GM12878 (cell line): ENCODE measurements around the gene MYO1C. TPM values are rescaled to one million over a fixed set of nuclear protein-coding genes. Genes with fewer than 3 reads are reported as not detected.

Source experiments
- ATAC-seq: fragments of 200-7000 bp; cut with Tn5 transposase; 3 replicates; pipeline ENCODE4 v1.9.1; 2020; ENCODE audit warnings: mild to moderate bottlenecking, moderate library complexity
- BruUV-seq: library from RNA; stranded (reverse); fragments of 400-500 nt; replicated peaks from 2 replicates; lab custom pipeline; 2021; lab: Mats Ljungman, UMichigan
- CTCF ChIA-PET: fragments of 300-600 bp; sonication (Branson Sonifier 250); formaldehyde crosslinking; extraction: SDS; loops from one replicate; lab custom pipeline; 2021; ENCODE audit warnings: inconsistent platforms; lab: Yijun Ruan, JAX
- POLR2A ChIA-PET: fragments of 350-600 bp; formaldehyde crosslinking; extraction: SDS; loops from one replicate; lab custom pipeline; 2021; ENCODE audit warnings: inconsistent platforms; lab: Charles Lee
- RAD21 ChIA-PET: fragments of 300-600 bp; sonication (Branson Sonifier 250); formaldehyde crosslinking; loops from one replicate; lab custom pipeline; 2023; ENCODE audit warnings: antibody characterized with exemption; ENCODE audit not compliant: unreplicated experiment; lab: Charles Lee
- SMC1A ChIA-PET: fragments of 300-600 bp; sonication (Branson Sonifier 250); formaldehyde crosslinking; loops from one replicate; lab custom pipeline; 2023; ENCODE audit not compliant: unreplicated experiment, uncharacterized antibody; lab: Charles Lee
- DNase-seq: peaks from one replicate; pipeline ENCODE4 v3.0.0-alpha.2; 2011; ENCODE audit warnings: low read depth, low spot score
- FAIRE-seq: peaks from 3 replicates; lab custom pipeline; 2011; peaks lifted over from hg19 to GRCh38; lab: Jason Lieb, UNC
- H2AFZ ChIP-seq: 2 replicates; pipeline ENCODE4 v1.6.0; 2011; ENCODE audit warnings: low read depth, low read length, control low read depth; ENCODE audit not compliant: control insufficient read depth
- H3K27ac ChIP-seq: 2 replicates; pipeline ENCODE4 v1.5.1; 2011; ENCODE audit warnings: control low read depth; ENCODE audit not compliant: control insufficient read depth, insufficient read depth
- H3K27me3 ChIP-seq, 2 experiments: replicated peaks in 1 of 2; 2 replicates each; pipeline versions ENCODE4 v1.6.0 to v1.6.1; 2011; ENCODE audit warnings: low read length in 1 of 2; ENCODE audit not compliant: control insufficient read depth in 2 of 2, insufficient read depth in 2 of 2
- H3K36me3 ChIP-seq, 2 experiments: 2 replicates each; pipeline ENCODE4 v1.5.1; 2011; ENCODE audit warnings: low read length in 1 of 2; ENCODE audit not compliant: control insufficient read depth in 2 of 2, insufficient read depth in 2 of 2
- H3K4me1 ChIP-seq: 2 replicates; pipeline ENCODE4 v1.6.1; 2011; ENCODE audit warnings: mild to moderate bottlenecking, low read length, moderate library complexity, mixed read lengths; ENCODE audit not compliant: control insufficient read depth, insufficient read depth
- H3K4me2 ChIP-seq: 2 replicates; pipeline ENCODE4 v1.6.0; 2011; ENCODE audit warnings: control low read depth; ENCODE audit not compliant: control insufficient read depth, insufficient read depth
- H3K4me3 ChIP-seq: fragments of 200-600 bp; sonication (generic); 2 replicates; pipeline ENCODE4 v1.5.1; 2016
- H3K79me2 ChIP-seq: 2 replicates; pipeline ENCODE4 v1.6.0; 2011; ENCODE audit warnings: low read length; ENCODE audit not compliant: control insufficient read depth, insufficient read depth
- H3K9ac ChIP-seq: 2 replicates; pipeline ENCODE4 v1.8.0; 2011; ENCODE audit warnings: low read length, control low read depth, mixed read lengths; ENCODE audit not compliant: control insufficient read depth, insufficient read depth
- H3K9me3 ChIP-seq: replicated peaks from 3 replicates; pipeline ENCODE4 v1.5.1; 2011; ENCODE audit warnings: mild to moderate bottlenecking, low read length; ENCODE audit not compliant: control insufficient read depth, insufficient read depth
- H4K20me1 ChIP-seq: 2 replicates; pipeline ENCODE4 v1.6.0; 2011; ENCODE audit not compliant: control insufficient read depth, insufficient read depth
- MTA3 ChIP-seq: IDR thresholded peaks from 2 replicates; pipeline ENCODE4 v1.6.1; 2012; ENCODE audit warnings: low read length, inconsistent platforms, borderline replicate concordance
- PBX3 ChIP-seq: IDR thresholded peaks from 2 replicates; pipeline ENCODE4 v1.6.1; 2011; ENCODE audit warnings: mild to moderate bottlenecking, low read depth, low read length, moderate library complexity; ENCODE audit not compliant: insufficient replicate concordance
- POLR2AphosphoS2 ChIP-seq: IDR thresholded peaks from 2 replicates; pipeline ENCODE4 v1.6.1; 2011; ENCODE audit warnings: low read depth, mild to moderate bottlenecking, low read length, improper control_type of control experiment, moderate library complexity
- PRDM15 ChIP-seq: fragments of 450-650 bp; formaldehyde crosslinking; IDR thresholded peaks from 2 replicates; pipeline ENCODE4 v1.4.0; 2020; ENCODE audit warnings: mild to moderate bottlenecking, moderate library complexity
- TARDBP ChIP-seq: IDR thresholded peaks from 2 replicates; pipeline ENCODE4 v1.6.1; 2016; ENCODE audit warnings: borderline replicate concordance
- YY1 ChIP-seq: IDR thresholded peaks from 2 replicates; pipeline ENCODE4 v1.6.1; 2011; ENCODE audit warnings: low read depth, mild to moderate bottlenecking, low read length
- ZNF24 ChIP-seq: fragments of 450-650 bp; IDR thresholded peaks from 2 replicates; pipeline ENCODE4 v1.6.1; 2017; ENCODE audit warnings: antibody characterized with exemption, mild to moderate bottlenecking
- WGBS: methylation state at CpG from one replicate; pipeline ENCODE4 v1.1.6; 2016; ENCODE audit warnings: low lambda C conversion rate; ENCODE audit not compliant: insufficient replicate concordance, insufficient coverage; ENCODE audit errors: missing lambda C conversion rate; 5-methylcytosine and 5-hydroxymethylcytosine counted together
- in situ Hi-C: fragments of 300-500 bp; cut with MboI; formaldehyde crosslinking; loops from 9 replicates; pipeline ENCODE4 v1.14.3; 2018; ENCODE audit warnings: mixed read lengths
- intact Hi-C: fragments of 100-400 bp; cut with micrococcal nuclease; formaldehyde crosslinking; loops from one replicate; pipeline ENCODE4 v1.14.2; 2022; ENCODE audit not compliant: unreplicated experiment
- polyA plus RNA-seq, 11 experiments: library from polyadenylated mRNA; depleted of rRNA in 4 of 11; unstranded in 6 of 11; stranded (reverse) in 5 of 11; fragments of >200 nt; fragmentation: Nextera tagmentation in 4 of 11; fragmentation: Illumina TruSeq in 1 of 11; extraction: Ambion mirVana in 4 of 11; extraction: Trizol in 1 of 11; gene quantifications; 1 replicate in 1 of 11; 2 replicates in 10 of 11; pipeline versions ENCODE4 v1.2.1 to v1.2.3, GENCODE V29; 2011 to 2016; ENCODE audit warnings: inconsistent platforms in 2 of 11, missing spikeins in 2 of 11, low read depth in 1 of 11
- total RNA-seq, 4 experiments: library from RNA; depleted of rRNA in 3 of 4; stranded (reverse); fragments of >200 nt in 3 of 4; fragmentation: Illumina TruSeq in 1 of 4; extraction: Trizol in 1 of 4; gene quantifications; 2 replicates each; pipeline versions ENCODE4 v1.2.1 to v1.2.3, GENCODE V29; 2013 to 2021
- TF ChIP-seq, protein P1 (sequence below): fragments of 450-650 bp; IDR thresholded peaks from 2 replicates; pipeline ENCODE4 v1.6.1; 2017; ENCODE audit warnings: mild to moderate bottlenecking

MYO1C gene
- total and polyA plus RNA-seq, 10 of the 15 experiments (the other 5 are each of a cell fraction or from before 2014, with no cell fraction given): 1.2 to 92.0 (median 36.6) TPM

- H3K27me3 ChIP-seq: no peaks in the 10 kb centered on the region
- H2AFZ ChIP-seq: no peak overlapping the region
- SMC1A ChIA-PET: interaction anchor here (1.0 to 1.3 kb wide), 2 partner anchors 9 to 58 kb away, joined by 3 read pairs; no protein-coding TSS in a partner anchor
- H3K9ac ChIP-seq: no peak overlapping the region
- BruUV-seq: no TSS peak
- intact Hi-C loops: no loop called here
- TF ChIP-seq TARDBP: no peak
- no peak for TF ChIP-seq MTA3
- H3K4me3 ChIP-seq: no peak overlapping the region
- H3K27ac ChIP-seq: no peak overlapping the region
- no peak overlapping the region for H3K4me2 ChIP-seq
- H3K4me1 ChIP-seq: no peaks in the 10 kb centered on the region
- no peaks in the 10 kb centered on the region for H3K9me3 ChIP-seq
- no peaks in the 10 kb centered on the region for H4K20me1 ChIP-seq
- FAIRE-seq (no peak), ATAC-seq (no peak), DNase-seq (no peak)
- H3K79me2 ChIP-seq: peaks cover 1% of the 10 kb centered on the region; the same call in 1 of the 2 replicates
- peaks cover 2 to 9% of the 10 kb centered on the region in 2 experiments for H3K36me3 ChIP-seq
- POLR2A ChIA-PET: interaction anchor here (0.6 kb wide), 3 partner anchors 37 to 433 kb away, joined by 3 to 5 read pairs (median 3); no protein-coding TSS in a partner anchor
- WGBS: 83% methylated on average over 8 of the region's 10 CpGs
- CTCF ChIA-PET: interaction anchor here (1.4 to 1.5 kb wide), 2 partner anchors 59 to 92 kb away, joined by 3 to 5 read pairs; no protein-coding TSS in a partner anchor
- in situ Hi-C loops: no loop called here
- RAD21 ChIA-PET: interaction anchor here (0.7 to 0.8 kb wide), 2 partner anchors 58 to 395 kb away, joined by 3 read pairs; no protein-coding TSS in a partner anchor
Measured at GRCh38 chr17:1423456-1424135, 68.9 kb downstream of the MYO1C start.

DNA sequence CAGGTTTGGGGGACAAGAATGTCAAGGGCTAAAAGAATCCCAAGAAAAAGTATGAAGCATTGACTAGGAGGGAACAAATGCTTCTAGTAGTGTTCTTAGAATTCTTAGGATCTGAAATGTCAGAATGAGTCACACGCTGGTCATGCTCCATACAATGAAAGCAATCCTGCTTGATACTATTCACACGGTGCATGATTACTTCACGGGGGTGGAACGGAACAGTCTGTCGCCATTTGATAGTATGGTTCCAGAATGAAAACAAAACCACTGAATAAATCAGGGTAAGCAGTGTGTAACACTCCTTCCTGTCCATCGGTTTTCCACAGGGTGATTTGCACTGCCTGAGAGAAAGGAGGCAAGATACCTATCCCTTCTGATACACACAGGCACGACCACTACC lies 69.6 kb downstream of the MYO1C start:
- ATAC-seq: no peak
- no peaks in the 10 kb centered on the region for H3K9me3 ChIP-seq
- CTCF ChIA-PET: interaction anchor here (1.5 kb wide), 1 partner anchor 58 kb away, joined by 5 read pairs; no protein-coding TSS in a partner anchor
- TF ChIP-seq, protein P1, sequence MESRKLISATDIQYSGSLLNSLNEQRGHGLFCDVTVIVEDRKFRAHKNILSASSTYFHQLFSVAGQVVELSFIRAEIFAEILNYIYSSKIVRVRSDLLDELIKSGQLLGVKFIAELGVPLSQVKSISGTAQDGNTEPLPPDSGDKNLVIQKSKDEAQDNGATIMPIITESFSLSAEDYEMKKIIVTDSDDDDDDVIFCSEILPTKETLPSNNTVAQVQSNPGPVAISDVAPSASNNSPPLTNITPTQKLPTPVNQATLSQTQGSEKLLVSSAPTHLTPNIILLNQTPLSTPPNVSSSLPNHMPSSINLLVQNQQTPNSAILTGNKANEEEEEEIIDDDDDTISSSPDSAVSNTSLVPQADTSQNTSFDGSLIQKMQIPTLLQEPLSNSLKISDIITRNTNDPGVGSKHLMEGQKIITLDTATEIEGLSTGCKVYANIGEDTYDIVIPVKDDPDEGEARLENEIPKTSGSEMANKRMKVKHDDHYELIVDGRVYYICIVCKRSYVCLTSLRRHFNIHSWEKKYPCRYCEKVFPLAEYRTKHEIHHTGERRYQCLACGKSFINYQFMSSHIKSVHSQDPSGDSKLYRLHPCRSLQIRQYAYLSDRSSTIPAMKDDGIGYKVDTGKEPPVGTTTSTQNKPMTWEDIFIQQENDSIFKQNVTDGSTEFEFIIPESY: no peak
- no peak for TF ChIP-seq ZNF24
- no peak for TF ChIP-seq PBX3
- TF ChIP-seq YY1: no peak
- TF ChIP-seq PRDM15 (CRISPR knock-in tag): no peak
- no peak for TF ChIP-seq POLR2AphosphoS2

More for the DNA sequence above, 69.6 kb downstream of the MYO1C start:
- Histone ChIP-seq H3K36me3 (peaks cover 2 to 9% of the 10 kb centered on the region in 2 experiments), H3K27ac (no peak overlapping the region), H3K27me3 (no peaks in the 10 kb centered on the region), H3K4me1 (no peaks in the 10 kb centered on the region), H3K4me3 (no peak overlapping the region), H3K9ac (no peak overlapping the region), H2AFZ (no peak overlapping the region), H3K79me2 (peaks cover 1% of the 10 kb centered on the region; the same call in 1 of the 2 replicates), H3K4me2 (no peak overlapping the region), H4K20me1 (no peaks in the 10 kb centered on the region)
- ChIA-PET RAD21 (interaction anchor here (0.8 kb wide), 1 partner anchor 58 kb away, joined by 3 read pairs; no protein-coding TSS in a partner anchor), SMC1A (no interaction called here), POLR2A (no interaction called here)
- WGBS: 91% methylated on average over 7 of the region's 7 CpGs
- in situ Hi-C loops: no loop called here
- FAIRE-seq (no peak), DNase-seq (no peak)
- BruUV-seq: TSS peak; percentile 64
- intact Hi-C loops: no loop called here
